Naive thymus-derived CD4-positive, alpha-beta T cell (primary cell): ENCODE data around the gene CLSTN2. TPM values are rescaled to one million over a fixed set of nuclear protein-coding genes. Genes with fewer than 3 reads are reported as not detected.

Source experiments
- ATAC-seq: fragments of 150-1000 bp; cut with Tn5 transposase; 2 replicates; pipeline ENCODE4 v1.10.0; 2021; ENCODE audit warnings: mild to moderate bottlenecking, moderate library complexity
- CTCF ChIA-PET: fragments of 350-600 bp; sonication (Branson Sonifier 250); formaldehyde crosslinking; loops from one replicate; lab custom pipeline; 2021; ENCODE audit warnings: antibody characterized with exemption; lab: Charles Lee
- POLR2A ChIA-PET: fragments of 350-600 bp; sonication (Branson Sonifier 250); formaldehyde crosslinking; loops from one replicate; lab custom pipeline; 2021; ENCODE audit warnings: antibody characterized with exemption, inconsistent platforms; lab: Charles Lee
- DNase-seq, 9 donors: peaks; one replicate each; pipeline versions ENCODE4 v3.0.0 to v3.0.0-alpha.2; 2020 to 2022; ENCODE audit warnings: mixed read lengths in 1 of 9
- H3K27ac ChIP-seq: one replicate; pipeline ENCODE4 v1.7.0; 2013; ENCODE audit warnings: mild to moderate bottlenecking, low read depth, low read length, moderate library complexity
- H3K27me3 ChIP-seq, 2 donors: one replicate each; pipeline ENCODE4 v1.7.0; 2013; ENCODE audit warnings: low read length in 2 of 2, mild to moderate bottlenecking in 2 of 2, moderate library complexity in 2 of 2; ENCODE audit not compliant: control insufficient read depth in 2 of 2, insufficient read depth in 2 of 2
- H3K36me3 ChIP-seq, 3 experiments: 1 replicate in 2 of 3; 2 replicates in 1 of 3; pipeline ENCODE4 v1.7.0; 2013; ENCODE audit warnings: low read length in 3 of 3, mild to moderate bottlenecking in 3 of 3, moderate library complexity in 1 of 3; ENCODE audit not compliant: insufficient read depth in 3 of 3, control insufficient read depth in 2 of 3
- H3K4me1 ChIP-seq, 2 donors: one replicate each; pipeline ENCODE4 v1.7.0; 2013; ENCODE audit warnings: low read length in 2 of 2, mild to moderate bottlenecking in 2 of 2, moderate library complexity in 1 of 2; ENCODE audit not compliant: control insufficient read depth in 2 of 2, insufficient read depth in 2 of 2
- H3K4me3 ChIP-seq: 2 replicates; pipeline ENCODE4 v1.7.0; 2013; ENCODE audit warnings: mild to moderate bottlenecking, low read length
- H3K9me3 ChIP-seq, 3 experiments: 1 replicate in 2 of 3; 2 replicates in 1 of 3; pipeline ENCODE4 v1.7.0; 2013; ENCODE audit warnings: low read length in 3 of 3; ENCODE audit not compliant: control insufficient read depth in 2 of 3
- H3K27ac Mint-ChIP-seq, 9 donors: one replicate each; pipeline ENCODE4 v1.8.0; 2020 to 2022; ENCODE audit warnings: mixed read lengths in 9 of 9, mild to moderate bottlenecking in 8 of 9, moderate library complexity in 5 of 9, inconsistent platforms in 2 of 9
- H3K27me3 Mint-ChIP-seq, 5 donors: one replicate each; pipeline ENCODE4 v1.8.0; 2021 to 2022; ENCODE audit warnings: mixed read lengths in 5 of 5, mild to moderate bottlenecking in 1 of 5
- H3K36me3 Mint-ChIP-seq, 5 donors: one replicate each; pipeline ENCODE4 v1.8.0; 2020 to 2022; ENCODE audit warnings: mixed read lengths in 5 of 5, mild to moderate bottlenecking in 3 of 5, inconsistent platforms in 1 of 5
- H3K4me1 Mint-ChIP-seq, 7 donors: one replicate each; pipeline ENCODE4 v1.8.0; 2020 to 2022; ENCODE audit warnings: mixed read lengths in 7 of 7, mild to moderate bottlenecking in 3 of 7, inconsistent platforms in 1 of 7
- H3K4me3 Mint-ChIP-seq, 10 donors: one replicate each; pipeline ENCODE4 v1.8.0; 2020 to 2022; ENCODE audit warnings: mild to moderate bottlenecking in 10 of 10, mixed read lengths in 10 of 10, moderate library complexity in 6 of 10, inconsistent platforms in 2 of 10
- H3K9me3 Mint-ChIP-seq, 11 donors: one replicate each; pipeline ENCODE4 v1.8.0; 2020 to 2022; ENCODE audit warnings: mixed read lengths in 11 of 11, mild to moderate bottlenecking in 4 of 11, inconsistent platforms in 1 of 11, moderate library complexity in 1 of 11
- intact Hi-C, 2 donors: fragments of 100-400 bp; cut with micrococcal nuclease; formaldehyde crosslinking; loops; one replicate each; pipeline ENCODE4 v1.15.1; 2023
- polyA plus RNA-seq, 2 donors: library from polyadenylated mRNA; unstranded; fragments of 300-500 nt; fragmentation: Illumina TruSeq; gene quantifications; one replicate each; pipeline ENCODE4 v1.2.3, GENCODE V29; 2021
- total RNA-seq, 6 experiments: library from RNA in 5 of 6; stranded (reverse) in 5 of 6; gene quantifications; 1 replicate in 5 of 6; 2 replicates in 1 of 6; pipeline ENCODE4 v1.2.3 and lab custom pipeline; 2021 to 2026

CLSTN2 gene
- total and polyA plus RNA-seq, 7 experiments from 2014 or later = 0.02 TPM; not detected in 6

- no peaks in the 10 kb centered on the region for H3K36me3 Mint-ChIP-seq
- DNase-seq (no peak), ATAC-seq (no peak)
- Histone ChIP-seq H3K36me3 (no peaks in the 10 kb centered on the region), H3K4me3 (no peak overlapping the region), H3K27ac (no peak overlapping the region), H3K9me3 (no peaks in the 10 kb centered on the region), H3K4me1 (no peaks in the 10 kb centered on the region), H3K27me3 (no peaks in the 10 kb centered on the region)
- CTCF ChIA-PET = interaction anchor here (0.6 kb wide), 1 partner anchor 21 kb away, joined by 3 read pairs; no protein-coding TSS in a partner anchor
- H3K9me3 Mint-ChIP-seq = peaks cover 0 to 6% (median 0%) of the 10 kb centered on the region in 11 donors
- intact Hi-C loops = no loop called here
- no peak overlapping the region for H3K27ac Mint-ChIP-seq
- no peaks in the 10 kb centered on the region for H3K4me1 Mint-ChIP-seq
- no peak overlapping the region for H3K4me3 Mint-ChIP-seq
- peaks cover 0 to 6% (median 4%) of the 10 kb centered on the region in 5 donors for H3K27me3 Mint-ChIP-seq
- POLR2A ChIA-PET = no interaction called here
Observed at GRCh38 chr3:140365872-140366697, 431.1 kb downstream of the CLSTN2 start.

GRCh38 chr3:140368223-140368811 is 433.3 kb downstream of the CLSTN2 start:
- no peak for DNase-seq
- Histone ChIP-seq H3K4me3 (no peak overlapping the region), H3K27me3 (no peaks in the 10 kb centered on the region), H3K9me3 (no peaks in the 10 kb centered on the region), H3K27ac (no peak overlapping the region), H3K4me1 (no peaks in the 10 kb centered on the region), H3K36me3 (no peaks in the 10 kb centered on the region)
- Mint-ChIP-seq H3K27me3 (peaks cover 0 to 6% (median 4%) of the 10 kb centered on the region in 5 donors), H3K27ac (no peak overlapping the region), H3K4me3 (no peak overlapping the region), H3K4me1 (no peaks in the 10 kb centered on the region), H3K9me3 (peaks cover 0 to 3% (median 0%) of the 10 kb centered on the region in 11 donors), H3K36me3 (no peaks in the 10 kb centered on the region)
- CTCF ChIA-PET = interaction anchor here (1.1 kb wide), 1 partner anchor 21 kb away, joined by 4 read pairs; no protein-coding TSS in a partner anchor
- POLR2A ChIA-PET = no interaction called here
- ATAC-seq = no peak
- intact Hi-C loops = no loop called here

- Histone ChIP-seq H3K27ac (no peak overlapping the region), H3K4me3 (no peak overlapping the region), H3K36me3 (no peaks in the 10 kb centered on the region), H3K27me3 (no peaks in the 10 kb centered on the region), H3K4me1 (no peaks in the 10 kb centered on the region), H3K9me3 (no peaks in the 10 kb centered on the region)
- peaks cover 0 to 3% (median 0%) of the 10 kb centered on the region in 11 donors for H3K9me3 Mint-ChIP-seq
- H3K36me3 Mint-ChIP-seq = no peaks in the 10 kb centered on the region
- ChIA-PET CTCF (no interaction called here), POLR2A (no interaction called here)
- ATAC-seq (no peak), DNase-seq (no peak)
- H3K27me3 Mint-ChIP-seq = peaks cover 0 to 6% (median 4%) of the 10 kb centered on the region in 5 donors
- H3K4me3 Mint-ChIP-seq = no peak overlapping the region
- intact Hi-C loops = no loop called here
- H3K4me1 Mint-ChIP-seq = no peaks in the 10 kb centered on the region
- no peak overlapping the region for H3K27ac Mint-ChIP-seq
Observed at GRCh38 chr3:140370686-140371085, 435.7 kb downstream of the CLSTN2 start.

GRCh38 chr3:140373234-140373633 is 438.2 kb downstream of the CLSTN2 start:
- no peak for DNase-seq
- Histone ChIP-seq H3K9me3 (no peaks in the 10 kb centered on the region), H3K27ac (no peak overlapping the region), H3K4me3 (no peak overlapping the region), H3K27me3 (no peaks in the 10 kb centered on the region), H3K4me1 (no peaks in the 10 kb centered on the region), H3K36me3 (no peaks in the 10 kb centered on the region)
- peaks cover 0 to 10% (median 3%) of the 10 kb centered on the region in 5 donors for H3K27me3 Mint-ChIP-seq
- intact Hi-C loops = no loop called here
- H3K4me1 Mint-ChIP-seq = no peaks in the 10 kb centered on the region
- no peak overlapping the region for H3K4me3 Mint-ChIP-seq
- POLR2A ChIA-PET = no interaction called here
- H3K27ac Mint-ChIP-seq = no peak overlapping the region
- no peaks in the 10 kb centered on the region for H3K36me3 Mint-ChIP-seq
- peaks cover 0 to 3% (median 0%) of the 10 kb centered on the region in 11 donors for H3K9me3 Mint-ChIP-seq
- CTCF ChIA-PET = no interaction called here
- ATAC-seq = no peak

GRCh38 chr3:140375002-140375401 is 440.0 kb downstream of the CLSTN2 start:
- no peaks in the 10 kb centered on the region for H3K9me3 ChIP-seq
- Mint-ChIP-seq H3K4me3 (no peak overlapping the region), H3K27ac (no peak overlapping the region), H3K27me3 (peaks cover 0 to 7% (median 0%) of the 10 kb centered on the region in 5 donors), H3K36me3 (no peaks in the 10 kb centered on the region), H3K9me3 (peaks cover 0 to 3% (median 0%) of the 10 kb centered on the region in 11 donors), H3K4me1 (no peaks in the 10 kb centered on the region)
- no peaks in the 10 kb centered on the region for H3K36me3 ChIP-seq
- no peak for DNase-seq
- intact Hi-C loops = no loop called here
- ChIA-PET CTCF (no interaction called here), POLR2A (no interaction called here)
- no peak for ATAC-seq
- no peak overlapping the region for H3K4me3 ChIP-seq
- no peak overlapping the region for H3K27ac ChIP-seq
- no peaks in the 10 kb centered on the region for H3K4me1 ChIP-seq
- H3K27me3 ChIP-seq = no peaks in the 10 kb centered on the region

GRCh38 chr3:140376136-140376889 is 441.3 kb downstream of the CLSTN2 start:
- H3K4me3 Mint-ChIP-seq = no peak overlapping the region
- no peaks in the 10 kb centered on the region for H3K36me3 Mint-ChIP-seq
- Histone ChIP-seq H3K4me3 (no peak overlapping the region), H3K4me1 (no peaks in the 10 kb centered on the region), H3K27me3 (no peaks in the 10 kb centered on the region), H3K36me3 (no peaks in the 10 kb centered on the region), H3K27ac (no peak overlapping the region), H3K9me3 (no peaks in the 10 kb centered on the region)
- intact Hi-C loops = no loop called here
- H3K9me3 Mint-ChIP-seq = peaks cover 0 to 3% (median 0%) of the 10 kb centered on the region in 11 donors
- H3K4me1 Mint-ChIP-seq = no peaks in the 10 kb centered on the region
- DNase-seq = no peak
- no peak for ATAC-seq
- no peak overlapping the region for H3K27ac Mint-ChIP-seq
- ChIA-PET CTCF (no interaction called here), POLR2A (no interaction called here)
- peaks cover 0 to 4% (median 0%) of the 10 kb centered on the region in 5 donors for H3K27me3 Mint-ChIP-seq
